GM18498 (cell line): ENCODE data around the gene CCDC185.
"Not testable (repeated sequence)": the region's sequence is repeated elsewhere in the genome, so short reads cannot be mapped to it uniquely, and the experiment has no call there.

ENCODE experiments used
- ATAC-seq: cut with Tn5 transposase; IDR thresholded peaks from one replicate; pipeline ENCODE4 v1.9.1; 2021; ENCODE audit warnings: mild to moderate bottlenecking, moderate library complexity; ENCODE audit not compliant: unreplicated experiment

CCDC185 gene

GRCh38 chr1:223394242-223394641, 1.0 kb downstream of the CCDC185 start:
- ATAC-seq = no peak

- no peak for ATAC-seq
Measured at GRCh38 chr1:223394706-223395105, 1.5 kb downstream of the CCDC185 start.

- not testable (repeated sequence) for ATAC-seq
Measured at GRCh38 chr1:223399393-223399792, 6.2 kb downstream of the CCDC185 start.

- no peak for ATAC-seq
Measured at GRCh38 chr1:223401873-223402789, 8.9 kb downstream of the CCDC185 start.

- no peak for ATAC-seq
Measured at GRCh38 chr1:223402790-223403142, 9.6 kb downstream of the CCDC185 start.

GRCh38 chr1:223403184-223403815, 10.1 kb downstream of the CCDC185 start:
- ATAC-seq = no peak

- no peak for ATAC-seq
Measured at GRCh38 chr1:223405507-223405906, 12.3 kb downstream of the CCDC185 start.

GRCh38 chr1:223410036-223410435, 16.8 kb downstream of the CCDC185 start:
- no peak for ATAC-seq

- no peak for ATAC-seq
Measured at GRCh38 chr1:223411309-223411708, 18.1 kb downstream of the CCDC185 start.

GRCh38 chr1:223411710-223412109, 18.5 kb downstream of the CCDC185 start:
- no peak for ATAC-seq

- ATAC-seq = no peak
Measured at GRCh38 chr1:223413216-223413615, 20.0 kb downstream of the CCDC185 start.

- ATAC-seq = no peak
Measured at GRCh38 chr1:223417444-223417843, 24.2 kb downstream of the CCDC185 start.

GRCh38 chr1:223417903-223418663, 24.9 kb downstream of the CCDC185 start:
- ATAC-seq = no peak

GRCh38 chr1:223419115-223419514, 25.9 kb downstream of the CCDC185 start:
- ATAC-seq = no peak

- no peak for ATAC-seq
Measured at GRCh38 chr1:223419561-223419960, 26.3 kb downstream of the CCDC185 start.

GRCh38 chr1:223421025-223421424, 27.8 kb downstream of the CCDC185 start:
- ATAC-seq = no peak

GRCh38 chr1:223421676-223422075, 28.5 kb downstream of the CCDC185 start:
- ATAC-seq = no peak

GRCh38 chr1:223422911-223423310, 29.7 kb downstream of the CCDC185 start:
- ATAC-seq = no peak

- no peak for ATAC-seq
Measured at GRCh38 chr1:223423641-223424233, 30.5 kb downstream of the CCDC185 start.

- no peak for ATAC-seq
Measured at GRCh38 chr1:223425550-223425949, 32.3 kb downstream of the CCDC185 start.

- ATAC-seq = no peak
Measured at GRCh38 chr1:223426936-223427335, 33.7 kb downstream of the CCDC185 start.
